ENCODE measurements around the gene KIR2DL1.
"Not testable (repeated sequence)": the region's sequence is repeated elsewhere in the genome, so short reads cannot be mapped to it uniquely, and the experiment has no call there.

DNA sequence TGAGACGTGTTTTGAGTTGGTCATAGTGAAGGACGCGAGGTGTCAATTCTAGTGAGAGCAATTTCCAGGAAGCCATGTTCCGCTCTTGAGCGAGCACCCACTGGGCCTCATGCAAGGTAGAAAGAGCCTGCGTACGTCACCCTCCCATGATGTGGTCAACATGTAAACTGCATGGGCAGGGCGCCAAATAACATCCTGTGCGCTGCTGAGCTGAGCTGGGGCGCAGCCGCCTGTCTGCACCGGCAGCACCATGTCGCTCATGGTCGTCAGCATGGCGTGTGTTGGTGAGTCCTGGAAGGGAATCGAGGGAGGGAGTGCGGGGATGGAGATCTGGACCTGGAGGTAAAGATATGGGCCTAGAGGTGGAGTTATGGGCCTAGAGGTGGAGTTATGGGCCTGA lies 46.7 kb downstream of the KIR2DL1 start, which contains the start of gene KIR3DL1:
- TF ChIP-seq POLR2A (IDR thresholded peaks at IDR 0.05) = not testable (repeated sequence)
- TF ChIP-seq, protein P1, sequence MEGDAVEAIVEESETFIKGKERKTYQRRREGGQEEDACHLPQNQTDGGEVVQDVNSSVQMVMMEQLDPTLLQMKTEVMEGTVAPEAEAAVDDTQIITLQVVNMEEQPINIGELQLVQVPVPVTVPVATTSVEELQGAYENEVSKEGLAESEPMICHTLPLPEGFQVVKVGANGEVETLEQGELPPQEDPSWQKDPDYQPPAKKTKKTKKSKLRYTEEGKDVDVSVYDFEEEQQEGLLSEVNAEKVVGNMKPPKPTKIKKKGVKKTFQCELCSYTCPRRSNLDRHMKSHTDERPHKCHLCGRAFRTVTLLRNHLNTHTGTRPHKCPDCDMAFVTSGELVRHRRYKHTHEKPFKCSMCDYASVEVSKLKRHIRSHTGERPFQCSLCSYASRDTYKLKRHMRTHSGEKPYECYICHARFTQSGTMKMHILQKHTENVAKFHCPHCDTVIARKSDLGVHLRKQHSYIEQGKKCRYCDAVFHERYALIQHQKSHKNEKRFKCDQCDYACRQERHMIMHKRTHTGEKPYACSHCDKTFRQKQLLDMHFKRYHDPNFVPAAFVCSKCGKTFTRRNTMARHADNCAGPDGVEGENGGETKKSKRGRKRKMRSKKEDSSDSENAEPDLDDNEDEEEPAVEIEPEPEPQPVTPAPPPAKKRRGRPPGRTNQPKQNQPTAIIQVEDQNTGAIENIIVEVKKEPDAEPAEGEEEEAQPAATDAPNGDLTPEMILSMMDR (IDR thresholded peaks at IDR 0.05) = not testable (repeated sequence)
